ENCODE results near the gene UBR3.

GRCh38 chr2:170123593-170123992, 296.3 kb downstream of the UBR3 start:
- TF ChIP-seq CTCF (IDR thresholded peaks at IDR 0.05; ENCODE audit: poor library complexity, severe bottlenecking) (no peak), POLR2AphosphoS5 (IDR thresholded peaks at IDR 0.05) (no peak), RAD21 (conservative IDR thresholded peaks at IDR 0.05) (no peak), EP300 (conservative IDR thresholded peaks at IDR 0.05; ENCODE audit: poor library complexity, severe bottlenecking) (no peak), EZH2 (IDR thresholded peaks at IDR 0.05; ENCODE audit: borderline replicate concordance, insufficient read depth, low read length, poor library complexity, severe bottlenecking) (no peak)
- TF ChIP-seq, protein P1, sequence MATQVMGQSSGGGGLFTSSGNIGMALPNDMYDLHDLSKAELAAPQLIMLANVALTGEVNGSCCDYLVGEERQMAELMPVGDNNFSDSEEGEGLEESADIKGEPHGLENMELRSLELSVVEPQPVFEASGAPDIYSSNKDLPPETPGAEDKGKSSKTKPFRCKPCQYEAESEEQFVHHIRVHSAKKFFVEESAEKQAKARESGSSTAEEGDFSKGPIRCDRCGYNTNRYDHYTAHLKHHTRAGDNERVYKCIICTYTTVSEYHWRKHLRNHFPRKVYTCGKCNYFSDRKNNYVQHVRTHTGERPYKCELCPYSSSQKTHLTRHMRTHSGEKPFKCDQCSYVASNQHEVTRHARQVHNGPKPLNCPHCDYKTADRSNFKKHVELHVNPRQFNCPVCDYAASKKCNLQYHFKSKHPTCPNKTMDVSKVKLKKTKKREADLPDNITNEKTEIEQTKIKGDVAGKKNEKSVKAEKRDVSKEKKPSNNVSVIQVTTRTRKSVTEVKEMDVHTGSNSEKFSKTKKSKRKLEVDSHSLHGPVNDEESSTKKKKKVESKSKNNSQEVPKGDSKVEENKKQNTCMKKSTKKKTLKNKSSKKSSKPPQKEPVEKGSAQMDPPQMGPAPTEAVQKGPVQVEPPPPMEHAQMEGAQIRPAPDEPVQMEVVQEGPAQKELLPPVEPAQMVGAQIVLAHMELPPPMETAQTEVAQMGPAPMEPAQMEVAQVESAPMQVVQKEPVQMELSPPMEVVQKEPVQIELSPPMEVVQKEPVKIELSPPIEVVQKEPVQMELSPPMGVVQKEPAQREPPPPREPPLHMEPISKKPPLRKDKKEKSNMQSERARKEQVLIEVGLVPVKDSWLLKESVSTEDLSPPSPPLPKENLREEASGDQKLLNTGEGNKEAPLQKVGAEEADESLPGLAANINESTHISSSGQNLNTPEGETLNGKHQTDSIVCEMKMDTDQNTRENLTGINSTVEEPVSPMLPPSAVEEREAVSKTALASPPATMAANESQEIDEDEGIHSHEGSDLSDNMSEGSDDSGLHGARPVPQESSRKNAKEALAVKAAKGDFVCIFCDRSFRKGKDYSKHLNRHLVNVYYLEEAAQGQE (IDR thresholded peaks at IDR 0.05; ENCODE audit: borderline replicate concordance) = no peak
